Peyer's patch (tissue), 4 donors: Measurements from ENCODE around the gene PIGV.

Experiments
- POLR2A ChIP-seq, 2 donors: fragments of 450-650 bp; IDR thresholded peaks; one replicate each; pipeline ENCODE4 v1.5.1; 2017; ENCODE audit warnings: antibody characterized with exemption in 2 of 2, mild to moderate bottlenecking in 2 of 2, moderate library complexity in 2 of 2
- TF ChIP-seq, protein P1 (sequence below), 6 experiments: fragments of 450-650 bp in 4 of 6; fragments of 200-600 bp in 2 of 6; sonication (generic) in 1 of 6; IDR thresholded peaks; one replicate each; pipeline ENCODE4 v1.5.1; 2017 to 2019; ENCODE audit warnings: antibody characterized with exemption in 6 of 6, mild to moderate bottlenecking in 3 of 6, moderate library complexity in 1 of 6

DNA sequence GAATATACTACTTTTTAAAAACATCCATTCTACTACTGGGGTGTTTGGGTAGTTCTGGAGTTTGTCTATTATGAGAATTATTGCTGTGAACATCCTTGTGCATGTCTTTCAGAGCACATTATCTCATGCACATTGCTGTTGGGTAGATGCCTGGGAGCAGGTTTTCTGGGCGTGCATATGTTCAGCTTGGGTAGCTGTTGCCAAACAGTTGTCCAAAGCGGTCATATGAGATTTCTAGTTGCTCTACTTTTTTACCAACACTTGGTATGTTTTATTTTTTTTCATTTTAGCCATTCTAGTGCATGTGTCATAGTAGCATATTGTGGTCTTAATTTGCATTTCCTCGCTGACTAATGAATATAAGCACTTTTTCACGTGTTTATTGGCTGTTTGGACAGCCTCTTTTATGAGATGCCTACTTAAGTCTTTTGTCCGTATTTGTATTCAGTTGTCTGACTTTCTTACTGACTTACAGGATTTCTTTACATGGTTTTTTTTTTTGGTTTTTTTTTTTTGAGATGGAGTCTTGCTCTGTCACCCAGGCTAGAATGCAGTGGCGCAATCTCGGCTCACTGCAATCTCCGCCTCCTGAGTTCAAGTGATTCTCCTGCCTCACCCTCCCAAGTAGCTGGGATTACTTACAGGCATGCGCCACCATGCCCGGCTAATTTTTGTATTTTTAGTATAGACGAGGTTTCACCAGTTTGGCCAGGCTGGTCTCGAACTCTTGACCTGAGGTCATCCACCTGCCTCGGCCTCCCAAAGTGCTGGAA lies 56.9 kb downstream of the PIGV start:
- TF ChIP-seq, protein P1, sequence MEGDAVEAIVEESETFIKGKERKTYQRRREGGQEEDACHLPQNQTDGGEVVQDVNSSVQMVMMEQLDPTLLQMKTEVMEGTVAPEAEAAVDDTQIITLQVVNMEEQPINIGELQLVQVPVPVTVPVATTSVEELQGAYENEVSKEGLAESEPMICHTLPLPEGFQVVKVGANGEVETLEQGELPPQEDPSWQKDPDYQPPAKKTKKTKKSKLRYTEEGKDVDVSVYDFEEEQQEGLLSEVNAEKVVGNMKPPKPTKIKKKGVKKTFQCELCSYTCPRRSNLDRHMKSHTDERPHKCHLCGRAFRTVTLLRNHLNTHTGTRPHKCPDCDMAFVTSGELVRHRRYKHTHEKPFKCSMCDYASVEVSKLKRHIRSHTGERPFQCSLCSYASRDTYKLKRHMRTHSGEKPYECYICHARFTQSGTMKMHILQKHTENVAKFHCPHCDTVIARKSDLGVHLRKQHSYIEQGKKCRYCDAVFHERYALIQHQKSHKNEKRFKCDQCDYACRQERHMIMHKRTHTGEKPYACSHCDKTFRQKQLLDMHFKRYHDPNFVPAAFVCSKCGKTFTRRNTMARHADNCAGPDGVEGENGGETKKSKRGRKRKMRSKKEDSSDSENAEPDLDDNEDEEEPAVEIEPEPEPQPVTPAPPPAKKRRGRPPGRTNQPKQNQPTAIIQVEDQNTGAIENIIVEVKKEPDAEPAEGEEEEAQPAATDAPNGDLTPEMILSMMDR (IDR thresholded peaks at IDR 0.05): no peak
- TF ChIP-seq POLR2A (IDR thresholded peaks at IDR 0.05): no peak
